Measurements from ENCODE around the gene IFT74.

- TF ChIP-seq ATF2 (tag by site-specific recombination; IDR thresholded peaks at IDR 0.05; ENCODE audit: low read depth): no peak
- no peak for TF ChIP-seq ZNF155 (tag by site-specific recombination; IDR thresholded peaks at IDR 0.05)
- no peak for TF ChIP-seq YY2 (tag by site-specific recombination; IDR thresholded peaks at IDR 0.05)
- TF ChIP-seq MYNN (tag by site-specific recombination; IDR thresholded peaks at IDR 0.05; ENCODE audit: borderline replicate concordance): no peak
- TF ChIP-seq, protein P1, sequence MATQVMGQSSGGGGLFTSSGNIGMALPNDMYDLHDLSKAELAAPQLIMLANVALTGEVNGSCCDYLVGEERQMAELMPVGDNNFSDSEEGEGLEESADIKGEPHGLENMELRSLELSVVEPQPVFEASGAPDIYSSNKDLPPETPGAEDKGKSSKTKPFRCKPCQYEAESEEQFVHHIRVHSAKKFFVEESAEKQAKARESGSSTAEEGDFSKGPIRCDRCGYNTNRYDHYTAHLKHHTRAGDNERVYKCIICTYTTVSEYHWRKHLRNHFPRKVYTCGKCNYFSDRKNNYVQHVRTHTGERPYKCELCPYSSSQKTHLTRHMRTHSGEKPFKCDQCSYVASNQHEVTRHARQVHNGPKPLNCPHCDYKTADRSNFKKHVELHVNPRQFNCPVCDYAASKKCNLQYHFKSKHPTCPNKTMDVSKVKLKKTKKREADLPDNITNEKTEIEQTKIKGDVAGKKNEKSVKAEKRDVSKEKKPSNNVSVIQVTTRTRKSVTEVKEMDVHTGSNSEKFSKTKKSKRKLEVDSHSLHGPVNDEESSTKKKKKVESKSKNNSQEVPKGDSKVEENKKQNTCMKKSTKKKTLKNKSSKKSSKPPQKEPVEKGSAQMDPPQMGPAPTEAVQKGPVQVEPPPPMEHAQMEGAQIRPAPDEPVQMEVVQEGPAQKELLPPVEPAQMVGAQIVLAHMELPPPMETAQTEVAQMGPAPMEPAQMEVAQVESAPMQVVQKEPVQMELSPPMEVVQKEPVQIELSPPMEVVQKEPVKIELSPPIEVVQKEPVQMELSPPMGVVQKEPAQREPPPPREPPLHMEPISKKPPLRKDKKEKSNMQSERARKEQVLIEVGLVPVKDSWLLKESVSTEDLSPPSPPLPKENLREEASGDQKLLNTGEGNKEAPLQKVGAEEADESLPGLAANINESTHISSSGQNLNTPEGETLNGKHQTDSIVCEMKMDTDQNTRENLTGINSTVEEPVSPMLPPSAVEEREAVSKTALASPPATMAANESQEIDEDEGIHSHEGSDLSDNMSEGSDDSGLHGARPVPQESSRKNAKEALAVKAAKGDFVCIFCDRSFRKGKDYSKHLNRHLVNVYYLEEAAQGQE (tag by site-specific recombination; IDR thresholded peaks at IDR 0.05): no peak
- TF ChIP-seq ELK4 (IDR thresholded peaks at IDR 0.05; ENCODE audit: borderline replicate concordance, low read depth, low read length): no peak
Measured at GRCh38 chr9:27059907-27060306, 103.7 kb downstream of the IFT74 start.

Data from HEK293 (cell line).